HFF-Myc (cell line): ENCODE measurements around the gene ACMSD.

Experiments used
- DNase-seq: peaks from one replicate; pipeline ENCODE4 v3.0.0-alpha.2; 2011; ENCODE audit warnings: low read depth; ENCODE audit errors: extremely low read depth
- H3K4me3 ChIP-seq: replicated peaks from 2 replicates; pipeline ENCODE4 v1.5.1; 2011; ENCODE audit warnings: low read depth, mild to moderate bottlenecking, control low read depth, low read length
- TF ChIP-seq, protein P1 (sequence below): IDR thresholded peaks from 2 replicates; pipeline ENCODE4 v1.5.1; 2012; ENCODE audit warnings: mild to moderate bottlenecking, low read depth, low read length, control low read depth; ENCODE audit errors: missing control alignments

The ACMSD gene

DNA sequence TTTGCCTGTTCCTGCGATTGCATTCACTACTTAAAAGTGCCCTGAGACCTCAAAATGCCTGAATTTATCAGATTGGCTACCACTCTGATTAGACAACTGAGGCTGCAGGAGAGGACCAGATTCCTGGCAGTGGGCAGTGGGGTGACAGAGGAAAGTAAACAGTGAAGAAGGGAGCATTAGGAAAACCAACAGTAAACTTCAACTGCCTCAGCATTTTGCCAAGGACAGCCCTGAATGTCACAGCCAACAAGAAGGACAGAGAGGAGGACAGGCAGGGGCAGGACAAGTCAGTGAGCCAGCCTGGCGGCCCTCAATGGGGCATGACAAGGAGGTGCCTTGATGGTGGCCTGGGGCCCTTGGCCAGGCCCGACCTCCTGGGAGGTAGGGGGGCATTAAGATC is 24.3 kb downstream of the ACMSD start:
- no peak overlapping the region for H3K4me3 ChIP-seq
- TF ChIP-seq, protein P1, sequence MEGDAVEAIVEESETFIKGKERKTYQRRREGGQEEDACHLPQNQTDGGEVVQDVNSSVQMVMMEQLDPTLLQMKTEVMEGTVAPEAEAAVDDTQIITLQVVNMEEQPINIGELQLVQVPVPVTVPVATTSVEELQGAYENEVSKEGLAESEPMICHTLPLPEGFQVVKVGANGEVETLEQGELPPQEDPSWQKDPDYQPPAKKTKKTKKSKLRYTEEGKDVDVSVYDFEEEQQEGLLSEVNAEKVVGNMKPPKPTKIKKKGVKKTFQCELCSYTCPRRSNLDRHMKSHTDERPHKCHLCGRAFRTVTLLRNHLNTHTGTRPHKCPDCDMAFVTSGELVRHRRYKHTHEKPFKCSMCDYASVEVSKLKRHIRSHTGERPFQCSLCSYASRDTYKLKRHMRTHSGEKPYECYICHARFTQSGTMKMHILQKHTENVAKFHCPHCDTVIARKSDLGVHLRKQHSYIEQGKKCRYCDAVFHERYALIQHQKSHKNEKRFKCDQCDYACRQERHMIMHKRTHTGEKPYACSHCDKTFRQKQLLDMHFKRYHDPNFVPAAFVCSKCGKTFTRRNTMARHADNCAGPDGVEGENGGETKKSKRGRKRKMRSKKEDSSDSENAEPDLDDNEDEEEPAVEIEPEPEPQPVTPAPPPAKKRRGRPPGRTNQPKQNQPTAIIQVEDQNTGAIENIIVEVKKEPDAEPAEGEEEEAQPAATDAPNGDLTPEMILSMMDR, result no peak
- DNase-seq, result no peak

DNA sequence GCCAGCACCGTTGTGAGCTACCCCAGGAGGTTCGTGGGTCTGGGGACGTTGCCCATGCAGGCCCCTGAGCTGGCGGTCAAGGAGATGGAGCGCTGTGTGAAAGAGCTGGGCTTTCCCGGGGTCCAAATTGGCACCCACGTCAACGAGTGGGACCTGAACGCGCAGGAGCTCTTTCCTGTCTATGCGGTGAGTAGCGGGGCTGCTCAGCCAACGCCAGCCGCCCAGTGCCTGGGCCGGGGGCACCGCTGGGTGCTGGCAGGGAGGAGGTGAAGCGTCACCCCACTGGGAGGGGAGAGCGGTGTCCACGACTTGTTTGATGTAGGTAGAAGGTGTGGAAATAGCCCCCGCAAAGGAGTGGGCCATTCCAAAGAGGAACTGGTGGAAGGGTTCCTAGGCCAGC is 25.0 kb downstream of the ACMSD start:
- no peak for DNase-seq
- no peak overlapping the region for H3K4me3 ChIP-seq
- TF ChIP-seq, protein P1, result no peak

- TF ChIP-seq, protein P1, result no peak
- no peak for DNase-seq
- no peak overlapping the region for H3K4me3 ChIP-seq
Measured at GRCh38 chr2:134865067-134865787, 26.8 kb downstream of the ACMSD start.

DNA sequence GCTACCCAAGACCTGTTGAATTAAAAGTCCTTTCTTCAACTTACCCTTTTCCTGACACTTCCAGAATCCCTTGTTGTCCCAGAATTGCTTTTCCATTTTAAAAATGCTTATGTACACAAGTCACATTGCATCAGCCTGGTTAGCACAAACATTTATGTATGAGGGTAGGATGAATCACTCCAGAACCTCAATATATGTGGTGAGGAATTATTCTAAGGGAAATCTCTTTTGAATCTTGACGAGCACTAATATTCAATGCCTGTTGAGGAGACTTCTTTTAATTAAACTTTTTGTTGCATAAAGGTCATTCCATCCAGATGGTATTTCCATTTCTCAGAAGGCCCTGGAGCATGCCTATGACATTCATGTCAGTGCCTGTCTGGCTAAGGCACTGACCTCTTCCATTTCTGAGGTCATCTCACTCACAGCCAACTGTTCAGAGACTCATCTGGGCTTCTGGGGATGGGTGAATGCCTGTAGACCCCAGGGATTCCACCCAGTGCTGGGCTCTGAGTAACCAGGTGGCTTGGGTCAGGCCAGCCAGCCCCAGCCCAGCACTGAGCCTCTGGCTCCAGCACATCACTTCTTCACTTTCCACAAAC is 28.2 kb downstream of the ACMSD start:
- H3K4me3 ChIP-seq, result no peak overlapping the region
- no peak for DNase-seq
- TF ChIP-seq, protein P1, result no peak

DNA sequence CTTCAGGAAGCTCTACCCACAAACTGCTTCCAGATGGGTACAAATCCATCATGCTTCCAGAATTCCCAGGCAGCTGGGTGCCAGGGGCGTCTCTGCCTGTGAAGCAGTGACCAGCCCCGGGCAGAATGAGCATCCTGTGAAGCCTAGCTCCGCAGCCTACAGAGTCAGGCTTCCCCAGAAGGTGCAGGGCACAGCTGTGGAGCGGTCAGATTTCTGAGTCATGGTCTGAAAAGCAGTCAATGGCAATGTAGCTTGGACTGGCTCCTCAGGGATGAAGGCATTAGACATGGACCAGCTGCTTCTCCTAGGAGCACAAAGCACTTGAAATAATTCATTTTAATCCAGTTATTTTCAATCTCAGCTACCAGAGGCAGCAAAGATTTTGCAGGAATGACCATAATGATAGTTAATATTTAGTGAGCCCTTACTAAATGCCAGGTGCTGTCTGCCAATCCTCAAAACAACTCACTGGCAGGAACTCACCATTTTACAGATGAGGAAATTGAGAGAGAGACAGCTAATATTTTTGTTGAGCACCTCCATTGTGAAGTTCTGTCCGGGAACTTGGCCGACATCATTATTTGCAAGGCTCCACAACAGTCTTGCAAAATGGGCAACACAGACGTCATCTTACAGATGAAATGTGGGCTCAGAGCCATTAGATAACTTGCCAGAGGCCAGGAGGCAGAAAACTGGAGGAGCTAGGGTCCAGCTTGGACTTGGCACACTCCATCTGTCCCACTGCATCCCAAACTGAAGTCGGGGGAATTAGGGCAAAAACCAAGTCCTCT is 31.7 kb downstream of the ACMSD start:
- no peak overlapping the region for H3K4me3 ChIP-seq
- no peak for DNase-seq
- TF ChIP-seq, protein P1, result no peak

DNA sequence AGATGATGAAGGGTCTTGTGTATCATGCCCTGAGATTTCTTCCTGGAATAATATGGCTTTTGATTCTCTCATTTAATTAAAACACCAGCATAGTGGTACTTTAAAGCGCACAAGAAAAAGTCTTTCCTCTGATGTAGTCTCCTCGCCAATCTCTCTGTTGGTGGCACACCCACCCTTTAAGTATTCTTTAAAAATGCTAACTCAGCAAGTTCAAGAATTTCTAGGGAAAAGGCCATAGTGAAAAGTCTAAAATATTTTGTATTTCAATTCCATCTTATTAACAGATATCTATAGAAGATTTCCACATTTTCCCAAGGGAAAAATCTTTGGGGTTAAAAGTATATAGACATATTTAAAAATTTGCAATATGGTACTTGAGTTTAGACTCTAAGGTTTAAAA is 34.7 kb downstream of the ACMSD start:
- no peak overlapping the region for H3K4me3 ChIP-seq
- TF ChIP-seq, protein P1, result no peak
- DNase-seq, result no peak
